ENCODE results near the gene EFCAB9.
"Not testable (repeated sequence)": the region's sequence is repeated elsewhere in the genome, so short reads cannot be mapped to it uniquely, and the experiment has no call there.

DNA sequence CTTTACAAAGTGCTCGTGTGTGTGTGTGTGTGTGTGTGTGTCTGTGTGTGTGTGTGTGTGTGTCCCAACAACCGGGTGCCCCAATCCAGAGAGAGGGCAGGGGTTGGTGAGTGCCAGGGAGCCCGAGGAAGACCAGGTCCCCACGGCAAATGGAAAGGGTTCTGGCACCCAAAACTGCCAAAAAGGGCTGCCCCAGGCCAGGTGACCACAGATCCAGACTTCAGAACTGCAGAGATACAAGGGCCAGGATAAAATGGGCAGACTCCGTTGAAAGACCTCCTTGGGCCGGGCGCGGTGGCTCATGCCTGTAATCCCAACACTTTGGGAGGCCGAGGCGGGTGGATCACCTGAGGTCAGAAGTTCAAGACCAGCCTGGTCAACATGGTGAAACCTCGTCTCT is 44.5 kb upstream of the EFCAB9 start:
- TF ChIP-seq CTCF, POLR2A (IDR thresholded peaks at IDR 0.05): not testable (repeated sequence)

All from thyroid gland (tissue), 4 donors.